H1 (cell line): ENCODE results near the gene EPM2A. TPM values are rescaled to one million over a fixed set of nuclear protein-coding genes. Genes with fewer than 3 reads are reported as not detected.

Experiments used
- ASH2L ChIP-seq: fragments of 200-600, 300-600 bp; sonication (generic); IDR thresholded peaks from one replicate; pipeline ENCODE4 v1.7.1; 2017; ENCODE audit warnings: low read length
- BCL11A ChIP-seq, 2 experiments: IDR thresholded peaks; one replicate each; pipeline ENCODE4 v1.6.1; 2011; ENCODE audit warnings: low read depth in 2 of 2, low read length in 2 of 2, mild to moderate bottlenecking in 2 of 2
- CHD7 ChIP-seq: fragments of 300-600 bp; sonication (generic); IDR thresholded peaks from 2 replicates; pipeline ENCODE4 v1.7.1; 2012; ENCODE audit warnings: low read length, moderate library complexity, mild to moderate bottlenecking, inconsistent platforms; ENCODE audit not compliant: insufficient replicate concordance
- EGR1 ChIP-seq: IDR thresholded peaks from 2 replicates; pipeline ENCODE4 v1.6.1; 2011; ENCODE audit warnings: low read depth, low read length, borderline replicate concordance
- HDAC2 ChIP-seq, 2 experiments: fragments of 300-600 bp in 1 of 2; sonication (generic) in 1 of 2; IDR thresholded peaks; 2 replicates each; pipeline ENCODE4 v1.6.1; 2011 to 2012; ENCODE audit warnings: low read depth in 2 of 2, low read length in 2 of 2, mild to moderate bottlenecking in 2 of 2, moderate library complexity in 2 of 2, borderline replicate concordance in 1 of 2, inconsistent platforms in 1 of 2
- SIRT6 ChIP-seq: IDR thresholded peaks from one replicate; pipeline ENCODE4 v1.7.1; 2012; ENCODE audit warnings: low read length, inconsistent platforms
- SIX5 ChIP-seq: IDR thresholded peaks from 2 replicates; pipeline ENCODE4 v1.6.1; 2011; ENCODE audit warnings: mild to moderate bottlenecking, low read depth, low read length
- TBP ChIP-seq: IDR thresholded peaks from 2 replicates; pipeline ENCODE4 v1.6.1; 2011; ENCODE audit warnings: low read depth, low read length, improper control_type of control experiment
- TCF12 ChIP-seq: IDR thresholded peaks from 2 replicates; pipeline ENCODE4 v1.6.1; 2011; ENCODE audit warnings: low read depth, mild to moderate bottlenecking, low read length
- YY1 ChIP-seq: IDR thresholded peaks from 2 replicates; pipeline ENCODE4 v1.6.1; 2011; ENCODE audit warnings: low read depth, mild to moderate bottlenecking, low read length
- polyA plus RNA-seq, 7 experiments: library from polyadenylated mRNA; depleted of rRNA in 3 of 7; stranded (reverse) in 5 of 7; unstranded in 2 of 7; fragments of >200 nt in 5 of 7; fragments of 200-250 nt in 2 of 7; gene quantifications; 1 replicate in 5 of 7; 2 replicates in 1 of 7; 4 replicates in 1 of 7; pipeline versions ENCODE4 v1.2.1 to v1.2.3, GENCODE V29; 2011 to 2013; ENCODE audit warnings: missing spikeins in 2 of 7, mixed read lengths in 2 of 7
- total RNA-seq: library from RNA; stranded (reverse); fragmentation: NEBNext Ultra II Directional; extraction: Animal tissue kit (Norgen Biotek cat#: 25700); gene quantifications from 2 replicates; pipeline ENCODE4 v1.2.1, GENCODE V29; 2021

EPM2A gene
- total and polyA plus RNA-seq, 2 of the 8 experiments (the other 6 are each of a cell fraction or from before 2014, with no cell fraction given): 2.3 to 6.2 TPM

DNA sequence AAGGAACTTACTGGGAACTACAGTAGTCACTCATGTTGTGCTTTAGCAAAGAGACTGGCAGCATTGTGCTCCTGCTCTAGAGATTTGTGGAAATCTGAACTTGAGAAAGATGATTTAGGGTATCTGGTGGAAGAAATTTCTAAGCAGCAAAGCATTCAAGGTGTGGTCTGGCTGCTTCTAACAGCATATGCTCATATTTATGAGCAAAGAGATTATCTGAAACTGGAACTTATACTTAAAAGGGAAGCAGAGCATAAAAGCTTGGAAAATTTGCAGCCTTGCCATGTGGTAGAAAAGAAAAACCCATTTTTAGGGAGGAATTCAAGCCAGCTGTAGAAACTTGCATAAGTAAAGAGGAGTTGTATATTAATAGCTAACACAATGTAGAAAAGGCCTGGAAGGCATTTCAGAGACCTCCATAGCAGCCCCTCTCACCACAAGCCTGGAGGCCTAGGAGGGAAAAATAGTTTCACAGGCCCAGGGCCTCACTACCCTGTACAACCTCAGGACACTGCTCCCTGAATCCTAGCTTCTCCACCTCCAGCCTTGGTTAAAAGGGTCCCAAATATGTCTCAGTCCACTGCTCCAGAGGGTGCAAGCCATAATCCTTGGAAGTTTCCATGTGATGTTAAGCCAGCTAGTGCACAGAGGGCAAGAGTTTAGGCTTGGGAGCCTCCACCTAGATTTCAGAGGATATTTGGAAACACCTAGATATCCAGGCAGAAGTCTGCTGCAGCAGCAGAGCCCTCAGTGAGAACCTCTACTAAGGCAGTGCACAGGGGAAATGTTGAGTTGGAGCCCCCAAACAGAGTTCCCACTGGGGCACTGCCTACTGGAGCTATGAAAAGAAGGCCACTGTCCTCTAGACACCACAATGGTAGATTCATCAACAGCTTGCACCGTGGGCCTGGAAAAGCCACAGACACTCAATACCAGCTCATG is 6.6 kb downstream of the EPM2A start (continued):
- TF ChIP-seq CHD7: no peak
- no peak for TF ChIP-seq BCL11A (IDR thresholded peaks at IDR 0.05; ENCODE audit: low read depth in 2 of 2, low read length in 2 of 2)
- no peak for TF ChIP-seq SIX5
- TF ChIP-seq EGR1: no peak
- no peak for TF ChIP-seq TCF12
- TF ChIP-seq SIRT6: no peak
- no peak for TF ChIP-seq HDAC2 (IDR thresholded peaks at IDR 0.05; ENCODE audit: borderline replicate concordance in 1 of 2, low read depth in 2 of 2, low read length in 2 of 2)
- no peak for TF ChIP-seq ASH2L
- TF ChIP-seq YY1: no peak
- no peak for TF ChIP-seq TBP
